GM19452 (cell line): ENCODE data around the gene MAS1.

ENCODE experiments used
- ATAC-seq: cut with Tn5 transposase; IDR thresholded peaks from one replicate; pipeline ENCODE4 v1.9.1; 2021; ENCODE audit not compliant: unreplicated experiment

The MAS1 gene

GRCh38 chr6:159879856-159880255 is 10.9 kb upstream of the MAS1 start:
- no peak for ATAC-seq

GRCh38 chr6:159880412-159880975 is 10.3 kb upstream of the MAS1 start:
- ATAC-seq, result no peak

GRCh38 chr6:159884720-159885119 is 6.1 kb upstream of the MAS1 start:
- ATAC-seq, result no peak

GRCh38 chr6:159886270-159886669 is 4.5 kb upstream of the MAS1 start:
- ATAC-seq, result no peak

- no peak for ATAC-seq
Observed at GRCh38 chr6:159887146-159887545, 3.6 kb upstream of the MAS1 start.

- ATAC-seq, result no peak
Observed at GRCh38 chr6:159887761-159888160, 3.0 kb upstream of the MAS1 start.

- ATAC-seq, result no peak
Observed at GRCh38 chr6:159890201-159890600, 587 bp upstream of the MAS1 start.

- no peak for ATAC-seq
Observed at GRCh38 chr6:159892053-159892452, 1.3 kb downstream of the MAS1 start.

- ATAC-seq, result no peak
Observed at GRCh38 chr6:159893064-159893463, 2.3 kb downstream of the MAS1 start.

GRCh38 chr6:159894991-159895390 is 4.2 kb downstream of the MAS1 start:
- no peak for ATAC-seq

GRCh38 chr6:159897603-159898002 is 6.8 kb downstream of the MAS1 start:
- no peak for ATAC-seq

GRCh38 chr6:159898519-159898918 is 7.7 kb downstream of the MAS1 start:
- ATAC-seq, result no peak

- ATAC-seq, result no peak
Observed at GRCh38 chr6:159899994-159900745, 9.4 kb downstream of the MAS1 start.

- ATAC-seq, result no peak
Observed at GRCh38 chr6:159902620-159903019, 11.8 kb downstream of the MAS1 start.

GRCh38 chr6:159904497-159904911 is 13.7 kb downstream of the MAS1 start:
- peak; percentile 58 for ATAC-seq

GRCh38 chr6:159906400-159906799 is 15.6 kb downstream of the MAS1 start:
- no peak for ATAC-seq

- ATAC-seq, result no peak
Observed at GRCh38 chr6:159908535-159908934, 17.7 kb downstream of the MAS1 start.

- ATAC-seq, result no peak
Observed at GRCh38 chr6:159908979-159909378, 18.2 kb downstream of the MAS1 start.

GRCh38 chr6:159910342-159910741 is 19.6 kb downstream of the MAS1 start:
- ATAC-seq, result no peak

GRCh38 chr6:159913375-159913774 is 22.6 kb downstream of the MAS1 start:
- ATAC-seq, result no peak

- ATAC-seq, result peak; percentile 62
Observed at GRCh38 chr6:159913862-159914564, 23.2 kb downstream of the MAS1 start.

GRCh38 chr6:159914565-159914923 is 23.8 kb downstream of the MAS1 start:
- peak; percentile 14 for ATAC-seq
